Fibroblast of upper back skin (primary cell): ENCODE measurements around the gene ETS1.

ENCODE experiments used
- DNase-seq: peaks from one replicate; pipeline ENCODE4 v3.0.0-alpha.2; 2013

The ETS1 gene

GRCh38 chr11:128587415-128587814 lies at the start of gene ETS1:
Gene ETS1, minus strand, starts transcription at chr11:128587558. Its CDS starts 14,428 bp downstream, at chr11:128573130.
- no peak for DNase-seq

- DNase-seq = no peak
These were observed 47.0 kb upstream of the ETS1 start for GRCh38 chr11:128634395-128634794.

GRCh38 chr11:128633384-128633965 lies 46.1 kb upstream of the ETS1 start:
- no peak for DNase-seq

GRCh38 chr11:128632141-128632791 lies 44.9 kb upstream of the ETS1 start:
- peak; percentile 71 for DNase-seq

- DNase-seq = peak; percentile 86
These were observed 43.2 kb upstream of the ETS1 start for GRCh38 chr11:128630367-128631230.

- peak; percentile 22 for DNase-seq
These were observed 42.3 kb upstream of the ETS1 start for GRCh38 chr11:128629516-128630106.

- no peak for DNase-seq
These were observed 41.3 kb upstream of the ETS1 start for GRCh38 chr11:128628686-128629085.

- DNase-seq = no peak
These were observed 40.9 kb upstream of the ETS1 start for GRCh38 chr11:128628325-128628673.

GRCh38 chr11:128627666-128628324 lies 40.4 kb upstream of the ETS1 start:
- DNase-seq = no peak

GRCh38 chr11:128626913-128627665 lies 39.7 kb upstream of the ETS1 start:
- DNase-seq = no peak

GRCh38 chr11:128625746-128626145 lies 38.4 kb upstream of the ETS1 start:
- no peak for DNase-seq

- no peak for DNase-seq
These were observed 38.0 kb upstream of the ETS1 start for GRCh38 chr11:128625326-128625725.

GRCh38 chr11:128624269-128625175 lies 37.2 kb upstream of the ETS1 start:
- no peak for DNase-seq

- DNase-seq = no peak
These were observed 35.7 kb upstream of the ETS1 start for GRCh38 chr11:128623091-128623490.

GRCh38 chr11:128621601-128622501 lies 34.5 kb upstream of the ETS1 start:
- DNase-seq = peak; percentile 88

- peak; percentile 23 for DNase-seq
These were observed 33.1 kb upstream of the ETS1 start for GRCh38 chr11:128620309-128621100.

GRCh38 chr11:128619540-128620308 lies 32.4 kb upstream of the ETS1 start:
- DNase-seq = no peak

GRCh38 chr11:128619007-128619406 lies 31.6 kb upstream of the ETS1 start:
- DNase-seq = no peak
